B cell (primary cell): Measurements from ENCODE around the gene CEP350.

Experiments used
- CTCF ChIP-seq: fragments of 200-600 bp; IDR thresholded peaks from one replicate; pipeline ENCODE4 v1.8.0; 2022; ENCODE audit warnings: antibody characterized with exemption, mild to moderate bottlenecking
- EZH2 ChIP-seq: IDR thresholded peaks from 2 replicates; pipeline ENCODE4 v1.6.1; 2012; ENCODE audit warnings: borderline replicate concordance, low read depth, mild to moderate bottlenecking, moderate library complexity, low read length; ENCODE audit not compliant: insufficient read depth, poor library complexity, severe bottlenecking

- TF ChIP-seq CTCF (no peak), EZH2 (no peak)
These were observed 29.3 kb upstream of the CEP350 start for GRCh38 chr1:179925302-179925701.
